HEK293 (cell line): ENCODE measurements around the gene CLGN.

Experiments used
- EGR2 ChIP-seq: fragments of 450-650 bp; formaldehyde crosslinking; IDR thresholded peaks from 2 replicates; pipeline ENCODE4 v1.5.1; 2016; ENCODE audit warnings: low read depth, missing biosample characterization, missing genetic modification characterization
- GLIS1 ChIP-seq: fragments of 450-650 bp; formaldehyde crosslinking; IDR thresholded peaks from 2 replicates; pipeline ENCODE4 v1.5.1; 2016; ENCODE audit warnings: missing biosample characterization, missing genetic modification characterization
- KLF16 ChIP-seq: fragments of 450-650 bp; formaldehyde crosslinking; IDR thresholded peaks from 2 replicates; pipeline ENCODE4 v1.5.1; 2017; ENCODE audit warnings: missing biosample characterization, missing genetic modification characterization
- KLF8 ChIP-seq: fragments of 450-650 bp; formaldehyde crosslinking; IDR thresholded peaks from 2 replicates; pipeline ENCODE4 v1.5.1; 2016; ENCODE audit warnings: missing biosample characterization, missing genetic modification characterization
- OVOL3 ChIP-seq: fragments of 450-650 bp; formaldehyde crosslinking; IDR thresholded peaks from 2 replicates; pipeline ENCODE4 v1.5.1; 2016; ENCODE audit warnings: missing biosample characterization, missing genetic modification characterization
- PATZ1 ChIP-seq: fragments of 450-650 bp; formaldehyde crosslinking; IDR thresholded peaks from 2 replicates; pipeline ENCODE4 v1.5.1; 2016; ENCODE audit warnings: missing biosample characterization, missing genetic modification characterization
- PRDM10 ChIP-seq: fragments of 450-650 bp; formaldehyde crosslinking; IDR thresholded peaks from 2 replicates; pipeline ENCODE4 v1.5.1; 2016; ENCODE audit warnings: missing biosample characterization, missing genetic modification characterization
- PRDM2 ChIP-seq: fragments of 450-650 bp; formaldehyde crosslinking; IDR thresholded peaks from 2 replicates; pipeline ENCODE4 v1.5.1; 2016; ENCODE audit warnings: missing biosample characterization, missing genetic modification characterization, borderline replicate concordance
- ZBTB11 ChIP-seq: fragments of 450-650 bp; formaldehyde crosslinking; conservative IDR thresholded peaks from 2 replicates; pipeline ENCODE4 v1.5.1; 2016; ENCODE audit warnings: low read depth, missing biosample characterization, missing genetic modification characterization
- ZFP41 ChIP-seq: fragments of 450-650 bp; formaldehyde crosslinking; IDR thresholded peaks from 2 replicates; pipeline ENCODE4 v1.5.1; 2016; ENCODE audit warnings: missing biosample characterization, missing genetic modification characterization, borderline replicate concordance
- ZNF132 ChIP-seq: fragments of 450-650 bp; formaldehyde crosslinking; IDR thresholded peaks from 2 replicates; pipeline ENCODE4 v1.5.1; 2017; ENCODE audit warnings: missing biosample characterization, missing genetic modification characterization, borderline replicate concordance
- ZNF18 ChIP-seq: fragments of 450-650 bp; formaldehyde crosslinking; IDR thresholded peaks from 2 replicates; pipeline ENCODE4 v1.5.1; 2016; ENCODE audit warnings: missing biosample characterization, missing genetic modification characterization
- ZNF184 ChIP-seq: fragments of 450-650 bp; IDR thresholded peaks from 2 replicates; pipeline ENCODE4 v1.5.1; 2018; ENCODE audit warnings: missing biosample characterization, mild to moderate bottlenecking, missing genetic modification characterization
- ZNF214 ChIP-seq: fragments of 450-650 bp; formaldehyde crosslinking; IDR thresholded peaks from 2 replicates; pipeline ENCODE4 v1.5.1; 2017; ENCODE audit warnings: missing biosample characterization, mild to moderate bottlenecking, missing genetic modification characterization, borderline replicate concordance
- ZNF350 ChIP-seq: fragments of 450-650 bp; formaldehyde crosslinking; IDR thresholded peaks from 2 replicates; pipeline ENCODE4 v1.5.0; 2017; ENCODE audit warnings: missing biosample characterization, mild to moderate bottlenecking, missing genetic modification characterization
- ZNF530 ChIP-seq: fragments of 450-650 bp; formaldehyde crosslinking; IDR thresholded peaks from 2 replicates; pipeline ENCODE4 v1.5.1; 2016; ENCODE audit warnings: low read depth, missing biosample characterization, missing genetic modification characterization
- ZNF670 ChIP-seq: fragments of 450-650 bp; formaldehyde crosslinking; IDR thresholded peaks from 2 replicates; pipeline ENCODE4 v1.5.1; 2016; ENCODE audit warnings: missing biosample characterization, missing genetic modification characterization, low read depth
- ZNF704 ChIP-seq: fragments of 450-650 bp; formaldehyde crosslinking; IDR thresholded peaks from 2 replicates; pipeline ENCODE4 v1.5.1; 2016; ENCODE audit warnings: missing biosample characterization, missing genetic modification characterization
- ZNF707 ChIP-seq: fragments of 450-650 bp; formaldehyde crosslinking; IDR thresholded peaks from 2 replicates; pipeline ENCODE4 v1.5.1; 2016; ENCODE audit warnings: missing biosample characterization, missing genetic modification characterization
- ZNF768 ChIP-seq: fragments of 450-650 bp; formaldehyde crosslinking; IDR thresholded peaks from 2 replicates; pipeline ENCODE4 v1.5.1; 2018; ENCODE audit warnings: missing biosample characterization, mild to moderate bottlenecking, missing genetic modification characterization
- ZNF843 ChIP-seq: fragments of 450-650 bp; formaldehyde crosslinking; IDR thresholded peaks from 2 replicates; pipeline ENCODE4 v1.5.1; 2016; ENCODE audit warnings: missing biosample characterization, missing genetic modification characterization
- ZSCAN16 ChIP-seq: fragments of 450-650 bp; formaldehyde crosslinking; IDR thresholded peaks from 2 replicates; pipeline ENCODE4 v1.5.1; 2016; ENCODE audit warnings: missing biosample characterization, missing genetic modification characterization

CLGN gene

GRCh38 chr4:140363558-140363957 is 63.9 kb downstream of the CLGN start (continued):
- TF ChIP-seq PRDM10 (tag by site-specific recombination) (no peak), ZNF132 (tag by site-specific recombination) (no peak), GLIS1 (tag by site-specific recombination) (peak; percentile 57), ZNF768 (tag by site-specific recombination) (no peak), ZNF707 (no peak), ZNF843 (tag by site-specific recombination) (peak; percentile 77), KLF16 (tag by site-specific recombination) (no peak), ZFP41 (tag by site-specific recombination) (no peak), ZBTB11 (tag by site-specific recombination) (0 out of 2 replicates have a peak, but pooled peaks have one; percentile 12), ZNF704 (tag by site-specific recombination) (no peak), PRDM2 (no peak), ZNF214 (tag by site-specific recombination) (no peak), ZNF670 (tag by site-specific recombination) (no peak), ZNF184 (tag by site-specific recombination) (no peak), OVOL3 (tag by site-specific recombination) (no peak), EGR2 (tag by site-specific recombination) (no peak), ZNF350 (tag by site-specific recombination) (no peak), KLF8 (tag by site-specific recombination) (no peak), PATZ1 (tag by site-specific recombination) (no peak), ZNF530 (tag by site-specific recombination) (no peak), ZNF18 (tag by site-specific recombination) (peak; percentile 75), ZSCAN16 (no peak)
